LNCAP (cell line): Measurements from ENCODE around the gene AGO1.

Experiments used
- CTCF ChIP-seq: fragments of 450-650 bp; IDR thresholded peaks from 2 replicates; pipeline ENCODE4 v1.5.1; 2017; ENCODE audit warnings: mild to moderate bottlenecking

Gene AGO1

GRCh38 chr1:35845766-35846165, 37.2 kb upstream of the AGO1 start:
- TF ChIP-seq CTCF = no peak

- TF ChIP-seq CTCF = no peak
Measured at GRCh38 chr1:35847935-35848565, 35.0 kb upstream of the AGO1 start.

GRCh38 chr1:35850051-35850450, 33.0 kb upstream of the AGO1 start:
- no peak for TF ChIP-seq CTCF

- no peak for TF ChIP-seq CTCF
Measured at GRCh38 chr1:35850716-35851115, 32.3 kb upstream of the AGO1 start.

- no peak for TF ChIP-seq CTCF
Measured at GRCh38 chr1:35851132-35851869, 31.7 kb upstream of the AGO1 start.

- no peak for TF ChIP-seq CTCF
Measured at GRCh38 chr1:35852241-35852640, 30.8 kb upstream of the AGO1 start.

GRCh38 chr1:35854989-35855700, 27.9 kb upstream of the AGO1 start:
- peak; percentile 45 for TF ChIP-seq CTCF
